ENCODE results near the gene GCAT. TPM values are rescaled to one million over a fixed set of nuclear protein-coding genes. Genes with fewer than 3 reads are reported as not detected.
A peak's percentile ranks its signal among the peaks of the same experiment; 100 is the strongest.

Gene GCAT
- total RNA-seq, 1 donor from 2014 or later, result 11.9 TPM

DNA sequence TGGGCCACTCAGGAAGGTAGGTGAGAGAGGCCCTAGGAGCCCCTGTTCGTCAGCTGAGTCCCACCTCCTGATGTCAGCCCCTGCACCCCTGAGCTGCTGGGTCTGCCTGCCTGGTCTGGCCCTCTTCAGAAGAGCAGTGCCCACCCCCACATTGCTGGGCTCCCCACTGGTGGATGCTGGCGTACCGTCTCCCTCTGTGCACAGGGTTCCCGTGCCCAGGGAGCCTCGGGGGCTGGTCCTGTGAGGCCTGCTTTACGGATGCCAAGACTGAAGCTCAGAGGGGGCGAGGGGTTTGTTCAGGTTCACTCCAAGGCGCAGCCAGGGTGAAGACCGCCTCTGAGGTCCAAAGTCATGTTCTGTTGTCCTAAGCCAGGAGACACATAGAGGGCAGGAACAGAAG, 44.7 kb upstream of the GCAT start:
- DNase-seq, result no peak
- Mint-ChIP-seq H3K4me1 (ENCODE audit: low read depth, unreplicated experiment) (peaks cover 14% of the 10 kb centered on the region), H3K27me3 (ENCODE audit: unreplicated experiment) (peaks cover 8% of the 10 kb centered on the region)

DNA sequence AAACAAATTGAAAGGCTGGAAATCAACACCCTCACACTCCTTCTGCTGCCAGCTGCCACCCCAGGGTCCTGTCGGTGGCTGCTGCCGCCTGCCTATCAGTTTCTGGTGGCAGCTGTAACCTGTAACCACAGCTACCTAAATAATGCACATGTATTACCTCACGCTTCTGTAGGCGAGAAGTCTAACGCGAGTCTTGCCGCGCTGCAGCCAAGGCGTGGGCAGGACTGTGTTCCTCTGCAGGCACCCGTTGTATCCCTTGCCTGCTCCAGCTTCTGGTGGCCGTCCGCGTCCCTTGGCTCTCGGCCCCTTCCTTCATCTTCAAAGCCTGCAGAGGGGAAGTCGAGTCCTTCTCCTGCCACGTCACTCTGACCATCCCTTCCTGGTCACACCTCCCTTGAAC, 44.1 kb upstream of the GCAT start:
- no peak overlapping the region for H3K4me3 Mint-ChIP-seq (ENCODE audit: unreplicated experiment)
- H3K9me3 Mint-ChIP-seq (ENCODE audit: unreplicated experiment), result peaks cover 5% of the 10 kb centered on the region
- H3K4me1 Mint-ChIP-seq (ENCODE audit: low read depth, unreplicated experiment), result peaks cover 14% of the 10 kb centered on the region
- H3K27ac Mint-ChIP-seq (ENCODE audit: unreplicated experiment), result no peak overlapping the region
- no peaks in the 10 kb centered on the region for H3K36me3 Mint-ChIP-seq (ENCODE audit: unreplicated experiment)
- H3K27me3 Mint-ChIP-seq (ENCODE audit: unreplicated experiment), result peaks cover 5% of the 10 kb centered on the region
- DNase-seq, result no peak
- TF ChIP-seq, protein P1, sequence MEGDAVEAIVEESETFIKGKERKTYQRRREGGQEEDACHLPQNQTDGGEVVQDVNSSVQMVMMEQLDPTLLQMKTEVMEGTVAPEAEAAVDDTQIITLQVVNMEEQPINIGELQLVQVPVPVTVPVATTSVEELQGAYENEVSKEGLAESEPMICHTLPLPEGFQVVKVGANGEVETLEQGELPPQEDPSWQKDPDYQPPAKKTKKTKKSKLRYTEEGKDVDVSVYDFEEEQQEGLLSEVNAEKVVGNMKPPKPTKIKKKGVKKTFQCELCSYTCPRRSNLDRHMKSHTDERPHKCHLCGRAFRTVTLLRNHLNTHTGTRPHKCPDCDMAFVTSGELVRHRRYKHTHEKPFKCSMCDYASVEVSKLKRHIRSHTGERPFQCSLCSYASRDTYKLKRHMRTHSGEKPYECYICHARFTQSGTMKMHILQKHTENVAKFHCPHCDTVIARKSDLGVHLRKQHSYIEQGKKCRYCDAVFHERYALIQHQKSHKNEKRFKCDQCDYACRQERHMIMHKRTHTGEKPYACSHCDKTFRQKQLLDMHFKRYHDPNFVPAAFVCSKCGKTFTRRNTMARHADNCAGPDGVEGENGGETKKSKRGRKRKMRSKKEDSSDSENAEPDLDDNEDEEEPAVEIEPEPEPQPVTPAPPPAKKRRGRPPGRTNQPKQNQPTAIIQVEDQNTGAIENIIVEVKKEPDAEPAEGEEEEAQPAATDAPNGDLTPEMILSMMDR (IDR thresholded peaks at IDR 0.05; ENCODE audit: partially characterized antibody, unreplicated experiment), result no peak

More for the DNA sequence above, 44.7 kb upstream of the GCAT start:
- Mint-ChIP-seq H3K9me3 (ENCODE audit: unreplicated experiment) (peaks cover 5% of the 10 kb centered on the region), H3K27ac (ENCODE audit: unreplicated experiment) (no peak overlapping the region), H3K36me3 (ENCODE audit: unreplicated experiment) (peaks cover 4% of the 10 kb centered on the region), H3K4me3 (ENCODE audit: unreplicated experiment) (no peak overlapping the region)
- TF ChIP-seq, protein P1 (IDR thresholded peaks at IDR 0.05; ENCODE audit: partially characterized antibody, unreplicated experiment), result no peak

DNA sequence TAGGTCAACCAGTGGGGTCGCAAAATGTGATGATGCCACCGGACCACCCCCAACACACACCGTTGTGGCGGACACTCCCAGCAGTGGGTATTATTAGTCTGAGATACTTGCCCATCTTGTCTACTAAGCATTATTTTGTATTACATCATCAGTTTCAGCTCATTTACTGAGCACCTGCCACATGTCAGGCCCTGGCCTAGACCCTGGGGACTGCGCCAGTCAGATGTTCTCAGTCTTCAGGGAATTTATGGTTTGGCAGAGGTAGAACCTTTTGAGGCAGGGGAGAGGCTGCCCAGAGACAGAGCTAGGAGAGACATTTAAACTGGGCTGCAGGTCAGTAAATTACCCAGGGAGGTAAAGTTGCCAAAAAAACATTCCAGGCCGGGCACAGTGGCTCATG, 43.1 kb upstream of the GCAT start:
- TF ChIP-seq, protein P1 (IDR thresholded peaks at IDR 0.05; ENCODE audit: partially characterized antibody, unreplicated experiment), result no peak
- Mint-ChIP-seq H3K9me3 (ENCODE audit: unreplicated experiment) (peaks cover 5% of the 10 kb centered on the region), H3K27ac (ENCODE audit: unreplicated experiment) (peak overlapping the region; percentile 24), H3K27me3 (ENCODE audit: unreplicated experiment) (peaks cover 5% of the 10 kb centered on the region), H3K36me3 (ENCODE audit: unreplicated experiment) (no peaks in the 10 kb centered on the region), H3K4me1 (ENCODE audit: low read depth, unreplicated experiment) (peaks cover 14% of the 10 kb centered on the region), H3K4me3 (ENCODE audit: unreplicated experiment) (no peak overlapping the region)
- DNase-seq, result no peak

DNA sequence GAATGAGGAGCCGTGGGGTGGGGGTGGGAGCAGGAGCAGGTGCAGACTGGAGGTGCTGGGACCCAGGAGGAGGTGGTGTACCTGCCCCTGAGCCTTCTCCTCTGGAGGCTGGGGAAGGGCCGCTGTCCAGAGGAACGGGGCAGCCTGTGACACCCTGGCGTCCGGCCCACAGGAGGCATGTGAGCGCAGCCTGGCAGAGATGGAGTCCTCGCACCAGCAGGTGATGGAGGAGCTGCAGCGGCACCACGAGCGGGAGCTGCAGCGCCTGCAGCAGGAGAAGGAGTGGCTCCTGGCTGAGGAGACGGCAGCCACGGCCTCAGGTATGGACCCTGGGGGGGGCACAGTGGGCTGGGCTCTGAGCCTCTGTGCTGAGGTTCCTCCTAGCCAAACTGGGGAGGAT, 42.2 kb upstream of the GCAT start:
- no peaks in the 10 kb centered on the region for H3K36me3 Mint-ChIP-seq (ENCODE audit: unreplicated experiment)
- TF ChIP-seq, protein P1 (IDR thresholded peaks at IDR 0.05; ENCODE audit: partially characterized antibody, unreplicated experiment), result no peak
- H3K27ac Mint-ChIP-seq (ENCODE audit: unreplicated experiment), result no peak overlapping the region
- peaks cover 5% of the 10 kb centered on the region for H3K27me3 Mint-ChIP-seq (ENCODE audit: unreplicated experiment)
- no peak for DNase-seq
- peaks cover 14% of the 10 kb centered on the region for H3K4me1 Mint-ChIP-seq (ENCODE audit: low read depth, unreplicated experiment)
- no peak overlapping the region for H3K4me3 Mint-ChIP-seq (ENCODE audit: unreplicated experiment)
- peaks cover 5% of the 10 kb centered on the region for H3K9me3 Mint-ChIP-seq (ENCODE audit: unreplicated experiment)

DNA sequence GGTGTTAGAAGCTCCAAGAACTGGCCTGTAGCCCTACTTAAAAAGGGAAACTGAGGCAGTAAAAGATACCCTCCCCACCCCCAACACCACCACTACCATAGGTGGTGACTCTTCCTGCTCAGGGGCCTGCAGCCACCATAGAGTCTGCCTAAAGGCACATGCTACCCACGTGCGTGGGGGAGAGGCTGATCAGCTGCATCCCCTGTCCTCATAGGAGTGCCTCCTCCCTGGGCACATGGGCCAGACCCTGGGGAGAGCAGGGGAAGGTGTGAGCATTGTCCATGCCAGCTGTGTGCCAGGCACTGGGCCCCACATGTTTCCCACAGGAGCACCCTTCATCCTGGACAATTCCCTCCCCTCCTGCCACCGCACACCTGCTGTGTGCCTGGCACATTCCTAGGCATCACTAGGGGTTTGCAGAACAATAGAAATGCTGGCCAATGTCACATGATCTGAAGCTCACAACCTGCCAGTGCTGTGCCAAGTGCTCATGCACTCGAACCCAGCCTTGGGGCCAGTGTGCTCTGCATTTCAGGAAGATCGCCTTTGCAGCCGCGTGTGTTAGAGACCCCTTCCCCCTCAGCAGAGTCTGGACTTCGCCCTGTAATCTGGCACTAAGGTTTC, 41.7 kb upstream of the GCAT start:
- Mint-ChIP-seq H3K4me3 (ENCODE audit: unreplicated experiment) (no peak overlapping the region), H3K36me3 (ENCODE audit: unreplicated experiment) (no peaks in the 10 kb centered on the region), H3K27ac (ENCODE audit: unreplicated experiment) (no peak overlapping the region), H3K9me3 (ENCODE audit: unreplicated experiment) (peaks cover 4% of the 10 kb centered on the region), H3K27me3 (ENCODE audit: unreplicated experiment) (peaks cover 5% of the 10 kb centered on the region), H3K4me1 (ENCODE audit: low read depth, unreplicated experiment) (peaks cover 14% of the 10 kb centered on the region)
- DNase-seq, result no peak
- TF ChIP-seq, protein P1 (IDR thresholded peaks at IDR 0.05; ENCODE audit: partially characterized antibody, unreplicated experiment), result no peak
